HEK293 (cell line): ENCODE results near the gene SLC6A13.

Source experiments
- CTCF ChIA-PET: fragments of 350-600 bp; formaldehyde crosslinking; extraction: SDS; loops from one replicate; lab custom pipeline; 2021; ENCODE audit warnings: antibody characterized with exemption; lab: Yijun Ruan, JAX
- POLR2A ChIA-PET: fragments of 300-600 bp; formaldehyde crosslinking; extraction: SDS; loops from one replicate; lab custom pipeline; 2020; ENCODE audit warnings: antibody characterized with exemption, inconsistent platforms; lab: Yijun Ruan, JAX
- H3K27ac ChIP-seq: fragments of 200-500 bp; sonication (Bioruptor generic); 2 replicates; pipeline ENCODE4 v1.5.1; 2014; ENCODE audit warnings: low read depth, low read length, control low read depth, inconsistent platforms; ENCODE audit errors: extremely low read depth
- H3K36me3 ChIP-seq, 2 experiments: fragments of 200-500 bp in 1 of 2; sonication (Bioruptor generic) in 1 of 2; 1 replicate in 1 of 2; 2 replicates in 1 of 2; pipeline ENCODE4 v1.5.1; 2014 to 2017; ENCODE audit warnings: inconsistent platforms in 2 of 2, low read length in 2 of 2; ENCODE audit not compliant: control insufficient read depth in 2 of 2, insufficient read depth in 1 of 2
- H3K4me1 ChIP-seq: fragments of 200-500 bp; sonication (Bioruptor generic); 2 replicates; pipeline ENCODE4 v1.5.1; 2014; ENCODE audit warnings: mild to moderate bottlenecking, low read length, inconsistent platforms; ENCODE audit not compliant: control insufficient read depth, insufficient read depth
- H3K4me3 ChIP-seq: 2 replicates; pipeline ENCODE4 v1.5.1; 2011; ENCODE audit warnings: low read depth, mild to moderate bottlenecking, control low read depth, low read length, moderate library complexity
- H3K9me3 ChIP-seq: fragments of 200-500 bp; sonication (Bioruptor generic); 2 replicates; pipeline ENCODE4 v1.5.1; 2014; ENCODE audit warnings: low read depth, low read length, inconsistent platforms; ENCODE audit not compliant: control insufficient read depth, insufficient read depth
- EGR2 ChIP-seq: fragments of 450-650 bp; formaldehyde crosslinking; IDR thresholded peaks from 2 replicates; pipeline ENCODE4 v1.5.1; 2016; ENCODE audit warnings: low read depth, missing biosample characterization, missing genetic modification characterization
- GLIS1 ChIP-seq: fragments of 450-650 bp; formaldehyde crosslinking; IDR thresholded peaks from 2 replicates; pipeline ENCODE4 v1.5.1; 2016; ENCODE audit warnings: missing biosample characterization, missing genetic modification characterization
- GLIS2 ChIP-seq: fragments of 450-650 bp; formaldehyde crosslinking; IDR thresholded peaks from 2 replicates; pipeline ENCODE4 v1.5.1; 2016; ENCODE audit warnings: missing biosample characterization, missing genetic modification characterization
- KLF9 ChIP-seq: fragments of 450-650 bp; formaldehyde crosslinking; IDR thresholded peaks from 2 replicates; pipeline ENCODE4 v1.5.1; 2016; ENCODE audit warnings: missing biosample characterization, missing genetic modification characterization, low read depth
- OSR2 ChIP-seq: fragments of 450-650 bp; formaldehyde crosslinking; IDR thresholded peaks from 2 replicates; pipeline ENCODE4 v1.5.1; 2016; ENCODE audit warnings: missing biosample characterization, missing genetic modification characterization
- PATZ1 ChIP-seq: fragments of 450-650 bp; formaldehyde crosslinking; IDR thresholded peaks from 2 replicates; pipeline ENCODE4 v1.5.1; 2016; ENCODE audit warnings: missing biosample characterization, missing genetic modification characterization
- SP2 ChIP-seq: fragments of 450-650 bp; formaldehyde crosslinking; IDR thresholded peaks from 2 replicates; pipeline ENCODE4 v1.5.1; 2016; ENCODE audit warnings: missing biosample characterization, missing genetic modification characterization
- SP7 ChIP-seq: fragments of 450-650 bp; formaldehyde crosslinking; IDR thresholded peaks from 2 replicates; pipeline ENCODE4 v1.5.1; 2016; ENCODE audit warnings: missing biosample characterization, missing genetic modification characterization
- WT1 ChIP-seq: fragments of 450-650 bp; formaldehyde crosslinking; IDR thresholded peaks from 2 replicates; pipeline ENCODE4 v1.5.1; 2016; ENCODE audit warnings: missing biosample characterization, missing genetic modification characterization
- ZBTB11 ChIP-seq: fragments of 450-650 bp; formaldehyde crosslinking; conservative IDR thresholded peaks from 2 replicates; pipeline ENCODE4 v1.5.1; 2016; ENCODE audit warnings: low read depth, missing biosample characterization, missing genetic modification characterization
- ZIC2 ChIP-seq: fragments of 450-650 bp; formaldehyde crosslinking; IDR thresholded peaks from 2 replicates; pipeline ENCODE4 v1.5.1; 2016; ENCODE audit warnings: missing biosample characterization, missing genetic modification characterization
- ZNF114 ChIP-seq: fragments of 450-650 bp; formaldehyde crosslinking; IDR thresholded peaks from 2 replicates; pipeline ENCODE4 v1.5.0; 2017; ENCODE audit warnings: missing biosample characterization, missing genetic modification characterization
- ZNF248 ChIP-seq: fragments of 450-650 bp; formaldehyde crosslinking; IDR thresholded peaks from 2 replicates; pipeline ENCODE4 v1.5.1; 2017; ENCODE audit warnings: missing biosample characterization, missing genetic modification characterization
- ZNF335 ChIP-seq: fragments of 450-650 bp; formaldehyde crosslinking; conservative IDR thresholded peaks from 2 replicates; pipeline ENCODE4 v1.5.1; 2016; ENCODE audit warnings: missing biosample characterization, missing genetic modification characterization
- ZNF341 ChIP-seq: fragments of 450-650 bp; formaldehyde crosslinking; IDR thresholded peaks from 2 replicates; pipeline ENCODE4; 2016; ENCODE audit warnings: low read depth, missing biosample characterization, missing genetic modification characterization
- ZNF580 ChIP-seq: fragments of 450-650 bp; formaldehyde crosslinking; IDR thresholded peaks from 2 replicates; pipeline ENCODE4 v1.5.1; 2016; ENCODE audit warnings: missing biosample characterization, missing genetic modification characterization
- ZNF600 ChIP-seq: fragments of 450-650 bp; formaldehyde crosslinking; IDR thresholded peaks from 2 replicates; pipeline ENCODE4 v1.5.1; 2016; ENCODE audit warnings: missing biosample characterization, missing genetic modification characterization
- TF ChIP-seq, protein P1 (sequence below): fragments of 450-650 bp; formaldehyde crosslinking; IDR thresholded peaks from 2 replicates; pipeline ENCODE4 v1.5.1; 2016; ENCODE audit warnings: missing biosample characterization, missing genetic modification characterization
- TF ChIP-seq, protein P2 (sequence below): fragments of 450-650 bp; formaldehyde crosslinking; optimal IDR thresholded peaks from 2 replicates; pipeline ENCODE3; 2016; ENCODE audit warnings: missing biosample characterization, mild to moderate bottlenecking, missing genetic modification characterization

SLC6A13 gene

GRCh38 chr12:203462-204260 lies 59.0 kb downstream of the SLC6A13 start:
- peak overlapping the region; percentile 6 for H3K4me3 ChIP-seq
- POLR2A ChIA-PET, result no interaction called here
- peak; percentile 36 for TF ChIP-seq EGR2 (tag by site-specific recombination)
- peak; percentile 68 for TF ChIP-seq ZIC2 (tag by site-specific recombination)
- TF ChIP-seq, protein P1, sequence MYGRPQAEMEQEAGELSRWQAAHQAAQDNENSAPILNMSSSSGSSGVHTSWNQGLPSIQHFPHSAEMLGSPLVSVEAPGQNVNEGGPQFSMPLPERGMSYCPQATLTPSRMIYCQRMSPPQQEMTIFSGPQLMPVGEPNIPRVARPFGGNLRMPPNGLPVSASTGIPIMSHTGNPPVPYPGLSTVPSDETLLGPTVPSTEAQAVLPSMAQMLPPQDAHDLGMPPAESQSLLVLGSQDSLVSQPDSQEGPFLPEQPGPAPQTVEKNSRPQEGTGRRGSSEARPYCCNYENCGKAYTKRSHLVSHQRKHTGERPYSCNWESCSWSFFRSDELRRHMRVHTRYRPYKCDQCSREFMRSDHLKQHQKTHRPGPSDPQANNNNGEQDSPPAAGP (tag by site-specific recombination), result peak; percentile 52; the same call in 1 of the 2 replicates
- 0 out of 2 replicates have a peak, but pooled peaks have one; percentile 39 for TF ChIP-seq KLF9 (tag by site-specific recombination)
- peak; percentile 32; the same call in 1 of the 2 replicates for TF ChIP-seq PATZ1 (tag by site-specific recombination)
- peak; percentile 13; the same call in 1 of the 2 replicates for TF ChIP-seq SP2 (tag by site-specific recombination)
- 0 out of 2 replicates have a peak, but pooled peaks have one; percentile 15 for TF ChIP-seq WT1 (tag by site-specific recombination)
- TF ChIP-seq ZNF600 (tag by site-specific recombination), result peak; percentile 79
- no peak for TF ChIP-seq ZNF248
- peak; percentile 40; the same call in 1 of the 2 replicates for TF ChIP-seq SP7
- no peak for TF ChIP-seq ZBTB11 (tag by site-specific recombination)
- no peak for TF ChIP-seq ZNF114 (tag by site-specific recombination)
- TF ChIP-seq, protein P2, sequence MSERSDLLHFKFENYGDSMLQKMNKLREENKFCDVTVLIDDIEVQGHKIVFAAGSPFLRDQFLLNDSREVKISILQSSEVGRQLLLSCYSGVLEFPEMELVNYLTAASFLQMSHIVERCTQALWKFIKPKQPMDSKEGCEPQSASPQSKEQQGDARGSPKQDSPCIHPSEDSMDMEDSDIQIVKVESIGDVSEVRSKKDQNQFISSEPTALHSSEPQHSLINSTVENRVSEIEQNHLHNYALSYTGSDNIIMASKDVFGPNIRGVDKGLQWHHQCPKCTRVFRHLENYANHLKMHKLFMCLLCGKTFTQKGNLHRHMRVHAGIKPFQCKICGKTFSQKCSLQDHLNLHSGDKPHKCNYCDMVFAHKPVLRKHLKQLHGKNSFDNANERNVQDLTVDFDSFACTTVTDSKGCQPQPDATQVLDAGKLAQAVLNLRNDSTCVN (tag by site-specific recombination), result peak; percentile 79
- peak; percentile 72 for TF ChIP-seq ZNF335 (tag by site-specific recombination)
- peak; percentile 69 for TF ChIP-seq GLIS1 (tag by site-specific recombination)
- TF ChIP-seq OSR2, result no peak
- peak; percentile 72 for TF ChIP-seq GLIS2 (tag by site-specific recombination)
- peak; percentile 84 for TF ChIP-seq ZNF341
- no peak for TF ChIP-seq ZNF580
- H3K9me3 ChIP-seq, result no peaks in the 10 kb centered on the region
- CTCF ChIA-PET, result interaction anchor here (2.0 kb wide), 1 partner anchor 16 kb away, joined by 6 read pairs; no protein-coding TSS in a partner anchor
- H3K27ac ChIP-seq, result no peak overlapping the region; the same call in 1 of the 2 replicates
- H3K4me1 ChIP-seq, result peaks cover 7% of the 10 kb centered on the region
- H3K36me3 ChIP-seq, result no peaks in the 10 kb centered on the region
